ENCODE results near the gene CHRNA10. TPM values are rescaled to one million over a fixed set of nuclear protein-coding genes. Genes with fewer than 3 reads are reported as not detected.

Gene CHRNA10
- polyA plus RNA-seq, 1 of the 3 experiments (the other 2 are of a cell fraction) = 1.1 TPM

DNA sequence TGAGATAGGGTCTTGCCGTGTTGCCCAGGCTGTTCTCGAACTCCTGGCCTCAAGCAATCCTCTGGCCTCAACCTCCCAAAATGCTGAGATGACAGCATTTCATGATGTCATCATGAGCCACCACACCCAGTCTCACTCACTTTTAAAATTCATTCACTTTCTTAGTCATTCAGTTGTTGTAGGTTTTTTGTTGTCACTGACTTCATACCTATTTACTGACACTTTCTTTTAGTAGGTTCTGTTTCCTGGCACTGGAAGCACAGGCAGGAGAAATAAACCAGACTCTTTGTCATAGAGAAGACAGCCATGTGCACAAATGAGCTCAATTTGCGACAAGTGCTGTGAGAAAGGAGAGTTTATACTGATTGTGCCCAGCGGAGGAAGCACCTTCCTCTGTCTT lies 39.9 kb downstream of the CHRNA10 start:
- WGBS (ENCODE audit: low lambda C conversion rate) = 87% methylated on average over 4 of the region's 4 CpGs
- DNase-seq = no peak
- Histone ChIP-seq H3K4me2 (no peak overlapping the region), H3K36me3 (replicated peaks in 1 of 2; ENCODE audit: control insufficient read depth in 1 of 2, insufficient read depth in 2 of 2, low read length in 1 of 2) (no peaks in the 10 kb centered on the region), H4K20me1 (ENCODE audit: insufficient read depth) (no peaks in the 10 kb centered on the region), H3K27ac (ENCODE audit: low read depth in 2 of 2, low read length in 1 of 2) (no peak overlapping the region), H3F3A (replicated peaks; ENCODE audit: insufficient read depth) (no peaks in the 10 kb centered on the region), H3K27me3 (ENCODE audit: insufficient read depth) (no peaks in the 10 kb centered on the region), H2AFZ (ENCODE audit: low read depth) (no peak overlapping the region), H3K4me3 (ENCODE audit: low read depth in 2 of 2, low read length in 1 of 2) (no peak overlapping the region), H3K9me2 (no peaks in the 10 kb centered on the region), H3K9ac (no peak overlapping the region), H3K4me1 (ENCODE audit: control insufficient read depth in 1 of 2, insufficient read depth in 2 of 2, low read depth in 1 of 2, low read length in 1 of 2) (no peaks in the 10 kb centered on the region), H3K9me3 (no peaks in the 10 kb centered on the region), H3K79me2 (ENCODE audit: insufficient read depth) (no peaks in the 10 kb centered on the region)
- ChIA-PET CTCF (interaction anchor here (0.9 kb wide), 1 partner anchor 17 kb away, joined by 3 read pairs; no protein-coding TSS in a partner anchor), POLR2A (no interaction called here)
- TF ChIP-seq, protein P1, sequence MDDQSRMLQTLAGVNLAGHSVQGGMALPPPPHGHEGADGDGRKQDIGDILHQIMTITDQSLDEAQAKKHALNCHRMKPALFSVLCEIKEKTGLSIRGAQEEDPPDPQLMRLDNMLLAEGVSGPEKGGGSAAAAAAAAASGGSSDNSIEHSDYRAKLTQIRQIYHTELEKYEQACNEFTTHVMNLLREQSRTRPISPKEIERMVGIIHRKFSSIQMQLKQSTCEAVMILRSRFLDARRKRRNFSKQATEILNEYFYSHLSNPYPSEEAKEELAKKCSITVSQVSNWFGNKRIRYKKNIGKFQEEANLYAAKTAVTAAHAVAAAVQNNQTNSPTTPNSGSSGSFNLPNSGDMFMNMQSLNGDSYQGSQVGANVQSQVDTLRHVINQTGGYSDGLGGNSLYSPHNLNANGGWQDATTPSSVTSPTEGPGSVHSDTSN (IDR thresholded peaks at IDR 0.05) = no peak
- no peak for TF ChIP-seq SIN3A (IDR thresholded peaks at IDR 0.05; ENCODE audit: borderline replicate concordance, low read depth, low read length)
- TF ChIP-seq YY1 (IDR thresholded peaks at IDR 0.05; ENCODE audit: low read depth) = no peak
- TF ChIP-seq IRF3 (IDR thresholded peaks at IDR 0.05; ENCODE audit: low read depth, low read length) = no peak
- no peak for TF ChIP-seq CHD2 (IDR thresholded peaks at IDR 0.05; ENCODE audit: low read length, partially characterized antibody)
- no peak for TF ChIP-seq RCOR1 (IDR thresholded peaks at IDR 0.05; ENCODE audit: low read length)
- no peak for TF ChIP-seq TEAD4 (IDR thresholded peaks at IDR 0.05; ENCODE audit: borderline replicate concordance, insufficient read depth)
- TF ChIP-seq SMC3 (IDR thresholded peaks at IDR 0.05; ENCODE audit: low read depth, low read length) = no peak
- TF ChIP-seq, protein P2, sequence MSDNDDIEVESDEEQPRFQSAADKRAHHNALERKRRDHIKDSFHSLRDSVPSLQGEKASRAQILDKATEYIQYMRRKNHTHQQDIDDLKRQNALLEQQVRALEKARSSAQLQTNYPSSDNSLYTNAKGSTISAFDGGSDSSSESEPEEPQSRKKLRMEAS (IDR thresholded peaks at IDR 0.05; ENCODE audit: low read depth) = no peak
- no peak for TF ChIP-seq GATA2 (CRISPR knock-in tag; IDR thresholded peaks at IDR 0.05)
- TF ChIP-seq, protein P3, sequence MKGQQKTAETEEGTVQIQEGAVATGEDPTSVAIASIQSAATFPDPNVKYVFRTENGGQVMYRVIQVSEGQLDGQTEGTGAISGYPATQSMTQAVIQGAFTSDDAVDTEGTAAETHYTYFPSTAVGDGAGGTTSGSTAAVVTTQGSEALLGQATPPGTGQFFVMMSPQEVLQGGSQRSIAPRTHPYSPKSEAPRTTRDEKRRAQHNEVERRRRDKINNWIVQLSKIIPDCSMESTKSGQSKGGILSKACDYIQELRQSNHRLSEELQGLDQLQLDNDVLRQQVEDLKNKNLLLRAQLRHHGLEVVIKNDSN (IDR thresholded peaks at IDR 0.05; ENCODE audit: borderline replicate concordance, low read depth) = no peak
- no peak for TF ChIP-seq RFX5 (IDR thresholded peaks at IDR 0.05; ENCODE audit: low read length)
- TF ChIP-seq NRF1 (IDR thresholded peaks at IDR 0.05; ENCODE audit: low read depth, low read length) = no peak
- TF ChIP-seq ELF1 (IDR thresholded peaks at IDR 0.05) = no peak
- no peak for TF ChIP-seq MEF2A (IDR thresholded peaks at IDR 0.05; ENCODE audit: borderline replicate concordance, low read depth)
- no peak for TF ChIP-seq FOSL2 (IDR thresholded peaks at IDR 0.05; ENCODE audit: borderline replicate concordance, low read depth)
- no peak for TF ChIP-seq RAD21 (IDR thresholded peaks at IDR 0.05; ENCODE audit: low read length)
- TF ChIP-seq MXI1 (IDR thresholded peaks at IDR 0.05; ENCODE audit: low read depth, low read length) = no peak
- TF ChIP-seq GABPA (IDR thresholded peaks at IDR 0.05; ENCODE audit: low read depth) = no peak

Data from SK-N-SH (cell line).